Lower leg skin (tissue), 3 donors: ENCODE data around the gene EVI5L.

Experiments
- POLR2A ChIP-seq, 2 donors: fragments of 450-650 bp; IDR thresholded peaks; one replicate each; pipeline ENCODE4 v1.6.1; 2016 to 2017; ENCODE audit warnings: antibody characterized with exemption in 2 of 2, mild to moderate bottlenecking in 1 of 2, moderate library complexity in 1 of 2
- TF ChIP-seq, protein P1 (sequence below), 3 donors: fragments of 450-650 bp; IDR thresholded peaks; one replicate each; pipeline ENCODE4 v1.5.1; 2016; ENCODE audit warnings: antibody characterized with exemption in 3 of 3, mild to moderate bottlenecking in 3 of 3, moderate library complexity in 2 of 3

DNA sequence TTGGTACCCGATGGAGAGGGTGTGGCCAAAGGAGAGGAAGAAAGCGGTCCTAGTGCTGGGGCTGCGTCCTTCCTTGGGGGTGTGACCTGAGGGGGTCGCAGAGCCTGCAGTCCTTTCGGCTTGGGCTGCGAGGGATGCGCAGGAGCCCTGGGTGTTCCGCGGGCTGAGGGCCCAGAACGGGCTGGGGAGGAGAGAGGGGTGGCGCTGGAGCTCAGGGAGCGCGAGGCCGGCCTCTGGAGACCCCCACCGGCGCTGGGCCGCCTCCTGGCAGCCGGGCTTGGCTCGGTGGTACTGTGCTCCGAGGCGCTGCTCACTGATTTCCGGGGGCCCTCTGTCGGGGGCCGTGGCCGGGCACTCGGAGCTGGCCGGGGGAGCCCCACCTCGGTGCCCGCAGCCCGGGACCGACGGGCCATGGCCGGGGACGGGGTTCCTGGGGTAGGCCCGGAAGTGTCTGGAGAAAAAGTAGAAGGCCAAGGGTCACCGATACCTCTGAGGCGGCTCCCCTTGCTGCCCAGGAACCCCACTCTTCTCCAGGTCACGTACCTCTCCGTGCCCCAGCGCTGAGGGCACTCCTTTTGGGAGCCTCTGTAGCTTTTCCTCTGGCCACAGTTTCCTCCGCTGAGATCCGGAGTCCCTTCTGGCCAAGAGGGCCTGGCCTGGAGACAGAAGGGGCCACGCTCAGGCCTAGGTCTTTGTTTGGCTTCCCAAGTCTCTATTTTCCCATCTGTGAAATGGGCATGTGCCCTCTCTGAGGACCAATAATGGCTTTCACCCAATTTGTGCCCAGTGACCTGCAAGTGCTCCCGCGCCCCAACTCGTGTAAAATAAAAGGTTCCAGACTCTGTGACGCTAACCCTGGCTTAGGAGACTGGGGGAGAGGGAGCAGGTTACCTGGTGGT lies 42.5 kb downstream of the EVI5L start:
- TF ChIP-seq, protein P1, sequence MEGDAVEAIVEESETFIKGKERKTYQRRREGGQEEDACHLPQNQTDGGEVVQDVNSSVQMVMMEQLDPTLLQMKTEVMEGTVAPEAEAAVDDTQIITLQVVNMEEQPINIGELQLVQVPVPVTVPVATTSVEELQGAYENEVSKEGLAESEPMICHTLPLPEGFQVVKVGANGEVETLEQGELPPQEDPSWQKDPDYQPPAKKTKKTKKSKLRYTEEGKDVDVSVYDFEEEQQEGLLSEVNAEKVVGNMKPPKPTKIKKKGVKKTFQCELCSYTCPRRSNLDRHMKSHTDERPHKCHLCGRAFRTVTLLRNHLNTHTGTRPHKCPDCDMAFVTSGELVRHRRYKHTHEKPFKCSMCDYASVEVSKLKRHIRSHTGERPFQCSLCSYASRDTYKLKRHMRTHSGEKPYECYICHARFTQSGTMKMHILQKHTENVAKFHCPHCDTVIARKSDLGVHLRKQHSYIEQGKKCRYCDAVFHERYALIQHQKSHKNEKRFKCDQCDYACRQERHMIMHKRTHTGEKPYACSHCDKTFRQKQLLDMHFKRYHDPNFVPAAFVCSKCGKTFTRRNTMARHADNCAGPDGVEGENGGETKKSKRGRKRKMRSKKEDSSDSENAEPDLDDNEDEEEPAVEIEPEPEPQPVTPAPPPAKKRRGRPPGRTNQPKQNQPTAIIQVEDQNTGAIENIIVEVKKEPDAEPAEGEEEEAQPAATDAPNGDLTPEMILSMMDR (IDR thresholded peaks at IDR 0.05) = no peak
- no peak for TF ChIP-seq POLR2A (IDR thresholded peaks at IDR 0.05)
